GM18505 (cell line): ENCODE measurements around the gene DCAF6.

Source experiments
- ATAC-seq: cut with Tn5 transposase; IDR thresholded peaks from one replicate; pipeline ENCODE4 v1.9.1; 2021; ENCODE audit not compliant: unreplicated experiment
- POLR2A ChIP-seq: IDR thresholded peaks from 4 replicates; pipeline ENCODE4 v1.6.1; 2011; ENCODE audit warnings: borderline replicate concordance; ENCODE audit not compliant: insufficient read depth, insufficient read length; ENCODE audit errors: extremely low read depth

The DCAF6 gene

DNA sequence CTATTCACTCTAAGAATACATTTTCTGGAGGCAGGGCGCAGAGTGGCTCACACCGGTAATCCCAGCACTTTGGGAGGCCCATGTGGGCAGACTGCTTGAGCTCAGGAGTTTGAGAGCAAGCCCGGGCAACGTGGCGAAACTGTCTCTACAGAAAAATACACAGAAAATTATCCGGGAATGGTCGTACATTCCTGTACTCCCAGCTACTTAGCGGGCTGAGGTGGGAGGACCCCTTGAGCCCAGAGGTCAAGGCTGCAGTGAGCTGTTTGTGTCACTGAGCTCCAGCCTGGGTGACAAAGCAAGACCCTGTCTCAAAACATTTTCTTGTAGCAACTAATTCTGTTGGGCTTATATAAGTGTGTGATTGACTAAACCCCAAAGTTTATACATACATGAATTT, 169.8 kb downstream of the DCAF6 start:
- no peak for TF ChIP-seq POLR2A
- no peak for ATAC-seq

GRCh38 chr1:168110896-168111545, 174.5 kb downstream of the DCAF6 start:
- TF ChIP-seq POLR2A, result no peak
- ATAC-seq, result no peak

- TF ChIP-seq POLR2A, result no peak
- no peak for ATAC-seq
Measured at GRCh38 chr1:168112673-168113305, 176.3 kb downstream of the DCAF6 start.

- TF ChIP-seq POLR2A, result no peak
- no peak for ATAC-seq
Measured at GRCh38 chr1:168114845-168115244, 178.4 kb downstream of the DCAF6 start.

- TF ChIP-seq POLR2A, result no peak
- no peak for ATAC-seq
Measured at GRCh38 chr1:168116327-168116799, 179.9 kb downstream of the DCAF6 start.

DNA sequence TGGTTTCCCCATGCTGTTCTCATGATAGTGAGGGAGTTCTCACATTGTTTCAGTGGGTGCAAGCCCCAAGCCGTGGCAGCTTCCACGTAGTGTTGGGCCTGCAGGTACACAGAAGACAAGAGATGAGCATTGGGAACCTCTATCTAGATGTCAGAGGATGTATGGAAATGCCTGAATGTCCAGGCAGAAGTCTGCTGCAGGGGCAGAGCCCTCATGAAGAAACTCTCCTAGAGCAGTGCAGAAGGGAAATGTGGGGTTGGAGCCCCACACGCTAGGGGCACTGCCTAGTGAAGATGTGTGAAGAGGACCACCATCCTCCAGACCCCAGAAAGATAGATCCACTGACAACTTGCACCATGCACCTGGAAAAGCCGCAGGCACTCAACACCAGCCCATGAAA, 183.3 kb downstream of the DCAF6 start:
- TF ChIP-seq POLR2A, result no peak

GRCh38 chr1:168121401-168122011, 185.0 kb downstream of the DCAF6 start:
- no peak for TF ChIP-seq POLR2A
- ATAC-seq, result no peak

More for the DNA sequence above, 183.3 kb downstream of the DCAF6 start:
- ATAC-seq, result no peak

DNA sequence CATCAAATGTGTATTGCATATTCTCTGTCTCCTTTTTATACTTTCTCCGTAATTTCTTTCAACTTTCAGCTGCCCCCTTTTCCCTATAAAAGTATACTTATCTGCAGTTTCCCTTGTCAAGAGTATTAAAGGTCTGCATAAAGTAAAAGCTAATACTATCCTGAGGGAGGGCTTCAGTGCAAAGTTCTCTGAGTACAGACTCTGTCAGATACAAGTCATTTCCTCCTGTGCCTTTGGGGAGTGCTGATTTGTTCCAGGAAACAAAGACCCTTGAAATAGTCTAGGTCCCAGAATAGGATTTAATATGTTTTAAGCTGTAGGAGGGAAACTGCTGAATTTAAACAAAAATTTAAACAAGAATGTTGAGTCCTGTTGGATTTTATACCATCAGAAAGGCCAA, 188.6 kb downstream of the DCAF6 start:
- no peak for ATAC-seq
- no peak for TF ChIP-seq POLR2A
